H9 (cell line): ENCODE measurements around the gene STYK1. TPM values are rescaled to one million over a fixed set of nuclear protein-coding genes. Genes with fewer than 3 reads are reported as not detected.

Experiments
- DNase-seq: peaks from one replicate; pipeline ENCODE4 v3.0.0-alpha.2; 2017
- H2AFZ ChIP-seq: one replicate; pipeline ENCODE4 v1.6.1; 2013; ENCODE audit warnings: mild to moderate bottlenecking, low read length, control low read depth, moderate library complexity
- H2AK5ac ChIP-seq: 2 replicates; pipeline ENCODE4 v1.6.1; 2013; ENCODE audit warnings: low read length, control low read depth, mixed read lengths; ENCODE audit not compliant: insufficient read length
- H2BK120ac ChIP-seq: one replicate; pipeline ENCODE4 v1.6.1; 2013; ENCODE audit warnings: low read depth, mild to moderate bottlenecking, low read length, control low read depth, inconsistent platforms; ENCODE audit not compliant: poor library complexity, severe bottlenecking
- H2BK12ac ChIP-seq: 2 replicates; pipeline ENCODE4 v1.6.1; 2013; ENCODE audit warnings: low read length, control low read depth, mixed read lengths, low read depth; ENCODE audit not compliant: insufficient read length
- H2BK15ac ChIP-seq: 2 replicates; pipeline ENCODE4 v1.6.1; 2013; ENCODE audit warnings: low read depth, low read length, control low read depth
- H2BK20ac ChIP-seq: one replicate; pipeline ENCODE4 v1.6.1; 2013; ENCODE audit warnings: low read depth, mild to moderate bottlenecking, low read length, control low read depth, inconsistent platforms; ENCODE audit not compliant: poor library complexity, severe bottlenecking
- H2BK5ac ChIP-seq: 2 replicates; pipeline ENCODE4 v1.6.1; 2013; ENCODE audit warnings: low read length, control low read depth, mixed read lengths; ENCODE audit not compliant: insufficient read length
- H3K14ac ChIP-seq: 2 replicates; pipeline ENCODE4 v1.6.1; 2013; ENCODE audit warnings: low read length, control low read depth; ENCODE audit not compliant: insufficient read depth
- H3K18ac ChIP-seq: 2 replicates; pipeline ENCODE4 v1.6.1; 2013; ENCODE audit warnings: low read depth, mild to moderate bottlenecking, mixed read lengths, low read length, control low read depth; ENCODE audit not compliant: insufficient read length
- H3K23ac ChIP-seq: 2 replicates; pipeline ENCODE4 v1.6.1; 2013; ENCODE audit warnings: low read length, control low read depth, mixed read lengths, low read depth; ENCODE audit not compliant: insufficient read length
- H3K23me2 ChIP-seq: 2 replicates; pipeline ENCODE4 v1.6.1; 2013; ENCODE audit warnings: low read depth, mild to moderate bottlenecking, mixed read lengths, low read length, control low read depth; ENCODE audit not compliant: insufficient read length, poor library complexity, severe bottlenecking
- H3K27ac ChIP-seq: 2 replicates; pipeline ENCODE4 v1.5.1; 2013; ENCODE audit warnings: low read length, control low read depth, mixed read lengths, low read depth; ENCODE audit not compliant: insufficient read length
- H3K27me3 ChIP-seq: 2 replicates; pipeline ENCODE4 v1.6.1; 2013; ENCODE audit warnings: low read length, control low read depth, inconsistent platforms; ENCODE audit not compliant: insufficient read depth
- H3K4ac ChIP-seq: 2 replicates; pipeline ENCODE4 v1.6.1; 2013; ENCODE audit warnings: low read depth, mild to moderate bottlenecking, control low read depth, inconsistent platforms, low read length, moderate library complexity
- H3K4me1 ChIP-seq: 2 replicates; pipeline ENCODE4 v1.6.1; 2013; ENCODE audit warnings: low read length, control low read depth, inconsistent platforms; ENCODE audit not compliant: insufficient read depth
- H3K4me2 ChIP-seq: 2 replicates; pipeline ENCODE4 v1.6.1; 2013; ENCODE audit warnings: low read length, control low read depth, mixed read lengths; ENCODE audit not compliant: insufficient read length, insufficient read depth
- H3K56ac ChIP-seq: 2 replicates; pipeline ENCODE4 v1.6.1; 2013; ENCODE audit warnings: low read depth, mild to moderate bottlenecking, mixed read lengths, low read length, control low read depth; ENCODE audit not compliant: insufficient read length
- H3K79me1 ChIP-seq: 2 replicates; pipeline ENCODE4 v1.6.1; 2013; ENCODE audit warnings: low read depth, mild to moderate bottlenecking, moderate library complexity, low read length, control low read depth, inconsistent platforms; ENCODE audit not compliant: insufficient read depth, poor library complexity, severe bottlenecking
- H3K79me2 ChIP-seq: 2 replicates; pipeline ENCODE4 v1.6.1; 2013; ENCODE audit warnings: low read length, control low read depth, inconsistent platforms; ENCODE audit not compliant: insufficient read depth
- H3K9ac ChIP-seq: 2 replicates; pipeline ENCODE4 v1.6.1; 2013; ENCODE audit warnings: low read length, control low read depth, mixed read lengths; ENCODE audit not compliant: insufficient read length; ENCODE audit errors: extremely low read depth
- H3K9me3 ChIP-seq: one replicate; pipeline ENCODE4 v1.6.1; 2013; ENCODE audit warnings: low read depth, low read length, inconsistent platforms; ENCODE audit not compliant: control insufficient read depth
- H3T11ph ChIP-seq: one replicate; pipeline ENCODE4 v1.6.1; 2013; ENCODE audit warnings: mild to moderate bottlenecking, low read length, control low read depth, inconsistent platforms
- H4K20me1 ChIP-seq: one replicate; pipeline ENCODE4 v1.6.1; 2013; ENCODE audit not compliant: control insufficient read depth, insufficient read length, insufficient read depth
- H4K5ac ChIP-seq: 2 replicates; pipeline ENCODE4 v1.6.1; 2013; ENCODE audit warnings: low read depth, mild to moderate bottlenecking, mixed read lengths, low read length, control low read depth; ENCODE audit not compliant: insufficient read length
- H4K8ac ChIP-seq: replicated peaks from 2 replicates; pipeline ENCODE4 v1.6.1; 2013; ENCODE audit warnings: low read length, control low read depth, mixed read lengths, low read depth; ENCODE audit not compliant: insufficient read length
- H4K91ac ChIP-seq: 2 replicates; pipeline ENCODE4 v1.6.1; 2013; ENCODE audit warnings: low read depth, mild to moderate bottlenecking, moderate library complexity, mixed read lengths, low read length, control low read depth; ENCODE audit not compliant: insufficient read length
- H3K27ac Mint-ChIP-seq, 3 experiments: 2 replicates in 2 of 3; 3 replicates in 1 of 3; pipeline ENCODE4 v1.8.0; 2020 to 2021; ENCODE audit warnings: mixed read lengths in 3 of 3, mild to moderate bottlenecking in 1 of 3, moderate library complexity in 1 of 3
- H3K27me3 Mint-ChIP-seq: 2 replicates; pipeline ENCODE4 v1.8.0; 2021; ENCODE audit warnings: low read depth, mild to moderate bottlenecking, moderate library complexity, mixed read lengths
- H3K36me3 Mint-ChIP-seq, 3 experiments: 2 replicates in 2 of 3; 3 replicates in 1 of 3; pipeline ENCODE4 v1.8.0; 2020 to 2021; ENCODE audit warnings: low read depth in 3 of 3, mixed read lengths in 3 of 3; ENCODE audit not compliant: insufficient read depth in 1 of 3
- H3K4me1 Mint-ChIP-seq, 2 experiments: 2 replicates each; pipeline ENCODE4 v1.8.0; 2020; ENCODE audit warnings: mixed read lengths in 2 of 2
- H3K4me3 Mint-ChIP-seq, 2 experiments: 2 replicates in 1 of 2; 3 replicates in 1 of 2; pipeline ENCODE4 v1.8.0; 2020 to 2021; ENCODE audit warnings: mild to moderate bottlenecking in 2 of 2, mixed read lengths in 2 of 2, moderate library complexity in 1 of 2
- H3K9me3 Mint-ChIP-seq, 2 experiments: 2 replicates in 1 of 2; 3 replicates in 1 of 2; pipeline ENCODE4 v1.8.0; 2020; ENCODE audit warnings: mild to moderate bottlenecking in 2 of 2, mixed read lengths in 2 of 2, moderate library complexity in 1 of 2
- CTCF ChIP-seq: fragments of 200-600 bp; sonication (generic); conservative IDR thresholded peaks from 3 replicates; pipeline ENCODE4 v1.8.0; 2021; ENCODE audit warnings: antibody characterized with exemption, mild to moderate bottlenecking
- WGBS: extraction: QIAGEN DNeasy Blood & Tissue Kit; methylation state at CpG from one replicate; pipeline ENCODE4 v1.1.7; 2013; ENCODE audit warnings: missing lambda C conversion rate, low lambda C conversion rate, mixed read lengths; ENCODE audit not compliant: insufficient read length; ENCODE audit errors: extremely low coverage; 5-methylcytosine and 5-hydroxymethylcytosine counted together
- total RNA-seq: library from RNA; stranded (reverse); gene quantifications from 2 replicates; pipeline ENCODE4 v1.2.1, GENCODE V29; 2021

The STYK1 gene
- total RNA-seq, 1 experiment from 2014 or later: 0.37 TPM

GRCh38 chr12:10701131-10701681 is 27.4 kb upstream of the STYK1 start:
- Histone ChIP-seq H2BK15ac (no peak overlapping the region), H4K20me1 (no peaks in the 10 kb centered on the region), H3K4ac (no peak overlapping the region), H3K79me2 (no peaks in the 10 kb centered on the region), H2BK120ac (no peak overlapping the region), H4K5ac (no peak overlapping the region), H3K4me2 (no peak overlapping the region), H3K9me3 (no peaks in the 10 kb centered on the region), H3K14ac (no peak overlapping the region), H2AFZ (no peak overlapping the region), H3K4me1 (no peaks in the 10 kb centered on the region), H2BK5ac (no peak overlapping the region), H3K27me3 (no peaks in the 10 kb centered on the region), H2BK20ac (no peak overlapping the region), H3K18ac (no peak overlapping the region), H4K8ac (no peak overlapping the region), H3K9ac (no peak overlapping the region), H3K56ac (no peak overlapping the region), H2AK5ac (no peak overlapping the region), H3K23me2 (no peaks in the 10 kb centered on the region), H3K23ac (no peak overlapping the region), H4K91ac (no peak overlapping the region), H3K79me1 (no peaks in the 10 kb centered on the region), H3K27ac (no peak overlapping the region), H2BK12ac (no peak overlapping the region), H3T11ph (no peak overlapping the region)
- Mint-ChIP-seq H3K36me3 (peaks cover 28 to 82% (median 76%) of the 10 kb centered on the region in 3 experiments), H3K27ac (no peak overlapping the region), H3K4me3 (no peak overlapping the region), H3K4me1 (no peaks in the 10 kb centered on the region), H3K9me3 (no peaks in the 10 kb centered on the region), H3K27me3 (no peaks in the 10 kb centered on the region)
- no peak for TF ChIP-seq CTCF
- no peak for DNase-seq
- WGBS: 100% methylated on average over 2 of the region's 3 CpGs
